Measurements from ENCODE around the gene SLC5A6.

DNA sequence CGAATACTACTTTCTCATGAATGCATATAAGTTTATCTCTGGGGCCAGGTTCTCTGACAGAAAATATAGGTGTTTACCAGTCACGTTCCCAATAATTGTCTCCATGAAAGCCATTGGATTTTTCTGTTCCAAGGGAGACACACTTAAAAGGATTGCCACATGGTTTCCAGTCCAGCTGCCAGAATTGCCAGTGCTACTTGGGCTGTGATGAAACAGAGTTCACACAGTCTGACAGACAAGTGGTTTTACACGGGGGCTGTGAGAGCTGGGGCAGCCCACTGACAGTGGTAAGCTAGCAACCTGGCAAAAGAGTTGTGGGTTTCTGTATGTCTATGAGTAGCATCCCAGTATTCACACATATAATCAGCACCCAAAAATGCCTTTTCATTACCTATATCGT, 28.0 kb downstream of the SLC5A6 start:
- TF ChIP-seq, protein P1, sequence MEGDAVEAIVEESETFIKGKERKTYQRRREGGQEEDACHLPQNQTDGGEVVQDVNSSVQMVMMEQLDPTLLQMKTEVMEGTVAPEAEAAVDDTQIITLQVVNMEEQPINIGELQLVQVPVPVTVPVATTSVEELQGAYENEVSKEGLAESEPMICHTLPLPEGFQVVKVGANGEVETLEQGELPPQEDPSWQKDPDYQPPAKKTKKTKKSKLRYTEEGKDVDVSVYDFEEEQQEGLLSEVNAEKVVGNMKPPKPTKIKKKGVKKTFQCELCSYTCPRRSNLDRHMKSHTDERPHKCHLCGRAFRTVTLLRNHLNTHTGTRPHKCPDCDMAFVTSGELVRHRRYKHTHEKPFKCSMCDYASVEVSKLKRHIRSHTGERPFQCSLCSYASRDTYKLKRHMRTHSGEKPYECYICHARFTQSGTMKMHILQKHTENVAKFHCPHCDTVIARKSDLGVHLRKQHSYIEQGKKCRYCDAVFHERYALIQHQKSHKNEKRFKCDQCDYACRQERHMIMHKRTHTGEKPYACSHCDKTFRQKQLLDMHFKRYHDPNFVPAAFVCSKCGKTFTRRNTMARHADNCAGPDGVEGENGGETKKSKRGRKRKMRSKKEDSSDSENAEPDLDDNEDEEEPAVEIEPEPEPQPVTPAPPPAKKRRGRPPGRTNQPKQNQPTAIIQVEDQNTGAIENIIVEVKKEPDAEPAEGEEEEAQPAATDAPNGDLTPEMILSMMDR (IDR thresholded peaks at IDR 0.05; ENCODE audit: low read depth, low read length): no peak
- TF ChIP-seq, protein P2, sequence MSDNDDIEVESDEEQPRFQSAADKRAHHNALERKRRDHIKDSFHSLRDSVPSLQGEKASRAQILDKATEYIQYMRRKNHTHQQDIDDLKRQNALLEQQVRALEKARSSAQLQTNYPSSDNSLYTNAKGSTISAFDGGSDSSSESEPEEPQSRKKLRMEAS (IDR thresholded peaks at IDR 0.05; ENCODE audit: low read depth, low read length): no peak
- TF ChIP-seq POLR2A (IDR thresholded peaks at IDR 0.05; ENCODE audit: extremely low read depth, insufficient read length): no peak

All from NB4 (cell line).